GM12874 (cell line): ENCODE data around the gene ETV3.

ENCODE experiments used
- TF ChIP-seq, protein P1 (sequence below): IDR thresholded peaks from 2 replicates; pipeline ENCODE4 v1.5.1; 2011; ENCODE audit warnings: low read depth, mild to moderate bottlenecking, control low read depth, low read length, moderate library complexity; ENCODE audit not compliant: insufficient read depth

ETV3 gene

GRCh38 chr1:157135646-157136045 is 2.5 kb downstream of the ETV3 start:
- TF ChIP-seq, protein P1, sequence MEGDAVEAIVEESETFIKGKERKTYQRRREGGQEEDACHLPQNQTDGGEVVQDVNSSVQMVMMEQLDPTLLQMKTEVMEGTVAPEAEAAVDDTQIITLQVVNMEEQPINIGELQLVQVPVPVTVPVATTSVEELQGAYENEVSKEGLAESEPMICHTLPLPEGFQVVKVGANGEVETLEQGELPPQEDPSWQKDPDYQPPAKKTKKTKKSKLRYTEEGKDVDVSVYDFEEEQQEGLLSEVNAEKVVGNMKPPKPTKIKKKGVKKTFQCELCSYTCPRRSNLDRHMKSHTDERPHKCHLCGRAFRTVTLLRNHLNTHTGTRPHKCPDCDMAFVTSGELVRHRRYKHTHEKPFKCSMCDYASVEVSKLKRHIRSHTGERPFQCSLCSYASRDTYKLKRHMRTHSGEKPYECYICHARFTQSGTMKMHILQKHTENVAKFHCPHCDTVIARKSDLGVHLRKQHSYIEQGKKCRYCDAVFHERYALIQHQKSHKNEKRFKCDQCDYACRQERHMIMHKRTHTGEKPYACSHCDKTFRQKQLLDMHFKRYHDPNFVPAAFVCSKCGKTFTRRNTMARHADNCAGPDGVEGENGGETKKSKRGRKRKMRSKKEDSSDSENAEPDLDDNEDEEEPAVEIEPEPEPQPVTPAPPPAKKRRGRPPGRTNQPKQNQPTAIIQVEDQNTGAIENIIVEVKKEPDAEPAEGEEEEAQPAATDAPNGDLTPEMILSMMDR: no peak

DNA sequence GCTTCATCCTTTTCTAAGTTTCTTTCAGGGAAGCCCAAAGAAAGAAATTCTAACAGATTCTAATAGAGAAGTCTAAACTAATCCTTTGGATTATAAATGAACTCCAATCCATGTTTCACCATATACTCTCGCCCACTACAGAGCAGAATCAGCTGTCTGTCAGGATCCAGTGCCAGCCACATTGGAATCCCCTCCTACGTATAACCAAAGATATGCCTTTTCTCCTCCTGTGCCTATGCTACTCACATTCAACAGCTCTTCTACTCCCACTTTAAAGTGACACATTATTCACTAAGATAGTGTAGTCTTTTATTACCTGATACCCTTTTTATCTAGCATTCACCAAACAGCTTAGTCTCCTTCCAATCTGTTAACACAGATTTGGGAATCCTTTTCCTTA is 3.1 kb downstream of the ETV3 start:
- TF ChIP-seq, protein P1: no peak

- TF ChIP-seq, protein P1: no peak
Measured at GRCh38 chr1:157134442-157134841, 3.8 kb downstream of the ETV3 start.

- TF ChIP-seq, protein P1: no peak
Measured at GRCh38 chr1:157133426-157133825, 4.8 kb downstream of the ETV3 start.

GRCh38 chr1:157132616-157133167 is 5.5 kb downstream of the ETV3 start:
- TF ChIP-seq, protein P1: no peak

DNA sequence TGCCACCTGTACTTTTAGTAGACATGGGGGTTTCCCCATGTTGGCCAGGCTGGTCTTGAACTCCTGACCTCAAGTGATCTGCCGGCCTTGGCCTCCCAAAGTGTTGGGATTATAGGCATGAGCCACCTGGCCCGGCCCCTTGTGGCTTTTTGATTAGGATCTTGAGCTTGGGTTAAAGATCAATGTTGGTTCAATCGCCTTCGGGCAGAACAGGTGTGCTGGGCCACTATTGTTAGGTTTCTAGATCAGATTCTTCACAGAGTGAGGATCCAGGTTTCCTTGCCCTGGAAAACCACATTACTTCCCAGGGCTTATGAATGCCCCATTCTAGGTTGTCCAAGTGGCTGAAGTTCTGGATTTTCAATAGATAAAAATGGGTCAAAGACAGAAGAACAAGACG is 6.1 kb downstream of the ETV3 start:
- TF ChIP-seq, protein P1: no peak

GRCh38 chr1:157131281-157131680 is 6.9 kb downstream of the ETV3 start:
- TF ChIP-seq, protein P1: no peak
